ENCODE data around the gene TRAK2. TPM values are rescaled to one million over a fixed set of nuclear protein-coding genes. Genes with fewer than 3 reads are reported as not detected.

TRAK2 gene
- total RNA-seq, 1 donor from 2014 or later: 40.3 TPM

DNA sequence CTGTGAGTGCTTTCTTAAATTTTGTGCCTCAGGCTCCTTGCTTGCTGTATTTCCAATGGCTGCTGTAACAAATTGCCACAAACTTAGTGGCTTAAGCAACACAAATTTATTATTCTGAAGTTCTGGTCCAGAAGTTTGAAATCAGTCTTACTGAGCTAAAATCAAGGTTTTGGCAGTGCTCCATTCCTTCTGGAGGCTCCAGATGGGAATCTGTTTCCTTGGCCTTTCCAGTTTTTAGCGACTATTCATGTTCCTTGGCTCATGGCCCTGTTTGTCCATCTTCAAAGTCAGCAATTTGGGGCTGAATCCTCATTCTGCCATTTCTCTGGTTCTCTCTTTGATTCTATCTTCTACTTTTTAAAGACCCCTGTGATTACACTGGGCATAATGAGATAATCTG, 32.1 kb upstream of the TRAK2 start:
- Histone ChIP-seq H3K36me3 (peaks cover 12 to 30% of the 10 kb centered on the region in 2 donors), H3K4me1 (no peaks in the 10 kb centered on the region), H3K9me3 (no peaks in the 10 kb centered on the region), H3K27ac (no peak overlapping the region), H3K27me3 (no peaks in the 10 kb centered on the region), H3K4me3 (no peak overlapping the region)
- DNase-seq (ENCODE audit: low spot score in 2 of 2): no peak
- TF ChIP-seq, protein P1, sequence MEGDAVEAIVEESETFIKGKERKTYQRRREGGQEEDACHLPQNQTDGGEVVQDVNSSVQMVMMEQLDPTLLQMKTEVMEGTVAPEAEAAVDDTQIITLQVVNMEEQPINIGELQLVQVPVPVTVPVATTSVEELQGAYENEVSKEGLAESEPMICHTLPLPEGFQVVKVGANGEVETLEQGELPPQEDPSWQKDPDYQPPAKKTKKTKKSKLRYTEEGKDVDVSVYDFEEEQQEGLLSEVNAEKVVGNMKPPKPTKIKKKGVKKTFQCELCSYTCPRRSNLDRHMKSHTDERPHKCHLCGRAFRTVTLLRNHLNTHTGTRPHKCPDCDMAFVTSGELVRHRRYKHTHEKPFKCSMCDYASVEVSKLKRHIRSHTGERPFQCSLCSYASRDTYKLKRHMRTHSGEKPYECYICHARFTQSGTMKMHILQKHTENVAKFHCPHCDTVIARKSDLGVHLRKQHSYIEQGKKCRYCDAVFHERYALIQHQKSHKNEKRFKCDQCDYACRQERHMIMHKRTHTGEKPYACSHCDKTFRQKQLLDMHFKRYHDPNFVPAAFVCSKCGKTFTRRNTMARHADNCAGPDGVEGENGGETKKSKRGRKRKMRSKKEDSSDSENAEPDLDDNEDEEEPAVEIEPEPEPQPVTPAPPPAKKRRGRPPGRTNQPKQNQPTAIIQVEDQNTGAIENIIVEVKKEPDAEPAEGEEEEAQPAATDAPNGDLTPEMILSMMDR (IDR thresholded peaks at IDR 0.05): no peak
- intact Hi-C loops (cut with DNase I): no loop called here

DNA sequence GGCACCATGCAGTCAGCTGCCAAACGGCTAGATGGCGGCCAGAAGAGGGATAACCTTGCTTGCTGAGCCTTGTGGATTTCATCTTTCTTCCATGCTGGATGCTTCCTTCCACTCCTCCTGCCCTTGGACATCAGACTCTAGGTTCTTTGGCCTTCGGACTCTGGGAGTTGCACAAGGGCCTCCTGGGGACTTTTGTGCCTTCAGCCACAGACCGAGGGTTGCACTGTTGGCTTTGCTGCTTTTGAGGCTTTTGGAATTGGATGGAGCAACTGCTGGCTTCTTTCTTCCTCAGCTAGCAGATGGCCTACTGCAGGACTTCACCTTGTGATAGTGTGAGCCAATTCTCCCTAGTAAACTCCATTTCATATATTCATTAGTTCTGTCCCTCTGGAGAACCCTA, 31.3 kb upstream of the TRAK2 start:
- no peak overlapping the region for H3K27ac ChIP-seq
- H3K9me3 ChIP-seq: no peaks in the 10 kb centered on the region
- intact Hi-C loops (cut with DNase I): no loop called here
- H3K4me1 ChIP-seq: no peaks in the 10 kb centered on the region
- DNase-seq (ENCODE audit: low spot score in 2 of 2): no peak
- peaks cover 12 to 38% of the 10 kb centered on the region in 2 donors for H3K36me3 ChIP-seq
- TF ChIP-seq, protein P1 (IDR thresholded peaks at IDR 0.05): no peak
- no peaks in the 10 kb centered on the region for H3K27me3 ChIP-seq
- no peak overlapping the region for H3K4me3 ChIP-seq

DNA sequence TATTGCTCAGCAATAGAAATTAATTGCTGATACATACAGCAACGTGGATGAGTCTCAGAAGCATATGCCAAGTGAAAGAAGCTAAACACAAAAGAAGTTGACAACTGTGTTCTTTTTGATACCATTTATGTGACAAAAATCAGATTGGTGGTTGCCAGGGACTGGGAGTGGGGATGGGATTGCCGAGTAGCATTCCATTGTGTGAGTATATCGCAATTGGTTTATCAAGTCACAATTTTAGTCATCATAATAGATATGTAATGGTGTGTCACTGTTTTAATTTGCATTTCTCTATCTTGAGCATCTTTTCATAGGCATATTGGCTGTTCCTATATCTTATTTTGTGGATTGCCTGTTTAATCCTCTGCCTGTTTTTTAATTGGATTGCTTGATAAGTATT, 21.2 kb upstream of the TRAK2 start:
- H3K36me3 ChIP-seq: peaks cover 31 to 82% of the 10 kb centered on the region in 2 donors
- intact Hi-C loops (cut with DNase I): no loop called here
- TF ChIP-seq, protein P1 (IDR thresholded peaks at IDR 0.05): no peak

DNA sequence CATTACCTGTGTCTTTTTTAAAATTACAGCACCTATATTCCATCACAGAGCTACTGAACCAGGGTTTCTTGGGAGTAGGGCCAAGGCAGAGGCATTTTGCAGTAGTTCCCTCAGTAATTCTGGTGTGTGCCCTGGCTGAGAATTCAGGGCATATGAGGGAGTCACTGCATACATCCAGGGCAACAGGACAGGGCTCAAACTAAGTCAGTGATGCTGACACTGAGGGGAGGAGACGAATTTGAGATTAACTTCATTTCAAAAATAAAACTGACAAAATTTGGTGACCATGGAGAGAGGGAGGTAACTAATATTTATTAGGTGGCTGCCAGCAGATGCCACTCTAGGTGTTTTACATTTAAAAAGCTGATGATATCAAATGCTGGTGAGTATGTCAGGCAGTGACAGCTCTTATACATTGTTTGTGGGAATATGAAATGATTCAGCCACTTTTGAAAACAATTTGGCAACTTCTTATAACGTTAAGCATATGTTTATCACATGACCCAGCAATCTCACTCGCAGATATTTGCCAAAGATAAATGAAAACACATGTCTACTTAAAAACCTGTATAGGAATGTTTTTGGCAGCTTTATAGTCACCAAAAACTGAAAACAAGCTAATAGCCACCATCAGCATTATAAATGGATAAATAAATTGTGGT, 20.6 kb upstream of the TRAK2 start:
- H3K4me1 ChIP-seq: no peaks in the 10 kb centered on the region
- H3K27me3 ChIP-seq: no peaks in the 10 kb centered on the region
- DNase-seq (ENCODE audit: low spot score in 2 of 2): no peak
- H3K27ac ChIP-seq: no peak overlapping the region
- no peaks in the 10 kb centered on the region for H3K9me3 ChIP-seq
- TF ChIP-seq, protein P1 (IDR thresholded peaks at IDR 0.05): no peak
- H3K4me3 ChIP-seq: no peak overlapping the region
- peaks cover 31 to 79% of the 10 kb centered on the region in 2 donors for H3K36me3 ChIP-seq
- intact Hi-C loops (cut with DNase I): no loop called here

More for the DNA sequence above, 21.2 kb upstream of the TRAK2 start:
- Histone ChIP-seq H3K4me3 (no peak overlapping the region), H3K4me1 (no peaks in the 10 kb centered on the region), H3K27ac (no peak overlapping the region), H3K9me3 (no peaks in the 10 kb centered on the region), H3K27me3 (no peaks in the 10 kb centered on the region)
- no peak for DNase-seq (ENCODE audit: low spot score in 2 of 2)

DNA sequence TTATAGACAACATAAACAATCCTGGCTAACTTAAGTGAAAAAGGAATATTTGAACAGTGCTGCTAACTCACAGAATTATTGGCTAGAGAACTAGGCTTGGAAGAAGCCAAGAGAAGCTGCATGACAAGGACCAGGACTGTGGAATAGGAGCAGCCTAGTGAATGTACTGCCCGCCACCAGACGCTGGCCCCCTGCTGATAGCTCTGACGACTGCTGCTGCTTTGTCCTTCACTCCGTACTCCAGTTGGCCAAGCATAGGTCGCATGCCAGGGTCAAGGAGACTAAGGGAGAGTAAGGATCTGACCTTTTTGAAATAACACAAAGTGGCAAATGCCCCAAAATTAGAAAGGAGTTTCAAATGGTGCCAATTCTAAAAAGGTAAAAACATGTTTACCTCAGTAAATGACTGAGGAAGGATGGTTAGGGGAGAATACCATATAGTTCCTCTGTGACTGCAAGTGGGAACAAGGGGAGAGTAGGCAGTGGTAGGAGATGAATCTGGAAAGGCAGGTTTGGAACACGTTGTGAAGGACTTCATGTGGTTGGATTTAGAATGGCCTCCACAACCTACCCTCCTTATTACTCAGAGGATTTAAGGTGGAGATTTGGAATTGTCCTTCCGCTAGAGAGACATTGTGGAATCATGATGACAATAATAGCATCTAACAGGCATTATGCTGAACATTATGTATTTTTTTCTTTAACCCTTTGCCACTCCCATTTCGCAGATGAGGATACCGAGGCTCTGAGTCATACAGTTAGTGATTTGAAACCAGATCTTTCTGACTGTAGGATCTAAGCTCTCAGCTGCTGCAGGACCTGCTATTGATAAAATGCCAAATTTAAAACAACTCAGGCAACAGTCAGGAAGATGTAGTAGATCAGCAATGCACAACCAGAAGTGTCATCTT, 19.8 kb upstream of the TRAK2 start:
- H3K9me3 ChIP-seq: no peaks in the 10 kb centered on the region
- TF ChIP-seq, protein P1 (IDR thresholded peaks at IDR 0.05): no peak
- intact Hi-C loops (cut with DNase I): no loop called here
- DNase-seq (ENCODE audit: low spot score in 2 of 2): no peak
- H3K4me3 ChIP-seq: no peak overlapping the region
- no peaks in the 10 kb centered on the region for H3K27me3 ChIP-seq
- H3K27ac ChIP-seq: no peak overlapping the region
- H3K4me1 ChIP-seq: no peaks in the 10 kb centered on the region
- peaks cover 28 to 72% of the 10 kb centered on the region in 2 donors for H3K36me3 ChIP-seq

All from ascending aorta (tissue), 2 donors.